HG03039 (cell line): Measurements from ENCODE around the gene PALD1.

Experiments
- ATAC-seq: cut with Tn5 transposase; IDR thresholded peaks from one replicate; pipeline ENCODE4 v1.9.1; 2021; ENCODE audit warnings: mild to moderate bottlenecking, moderate library complexity; ENCODE audit not compliant: unreplicated experiment

The PALD1 gene

GRCh38 chr10:70478191-70479164 lies at the start of gene PALD1:
Gene PALD1, plus strand, starts transcription at chr10:70478767. Its CDS starts 47,185 bp downstream, at chr10:70525952.
- no peak for ATAC-seq

- ATAC-seq = no peak
Observed at GRCh38 chr10:70430493-70431445, 47.8 kb upstream of the PALD1 start.

- no peak for ATAC-seq
Observed at GRCh38 chr10:70432101-70432500, 46.5 kb upstream of the PALD1 start.

- no peak for ATAC-seq
Observed at GRCh38 chr10:70432561-70433263, 45.9 kb upstream of the PALD1 start.

GRCh38 chr10:70433581-70434280 lies 44.8 kb upstream of the PALD1 start:
- ATAC-seq = no peak

- ATAC-seq = no peak
Observed at GRCh38 chr10:70435241-70436085, 43.1 kb upstream of the PALD1 start.

- ATAC-seq = no peak
Observed at GRCh38 chr10:70437721-70438120, 40.8 kb upstream of the PALD1 start.

GRCh38 chr10:70440296-70441160 lies 38.0 kb upstream of the PALD1 start:
- no peak for ATAC-seq

GRCh38 chr10:70441161-70441894 lies 37.2 kb upstream of the PALD1 start, which contains the start of gene NODAL:
Gene NODAL, minus strand, starts transcription at chr10:70441681. Its CDS starts 14 bp downstream, at chr10:70441667.
- ATAC-seq = no peak

GRCh38 chr10:70441895-70442309 lies 36.7 kb upstream of the PALD1 start:
- ATAC-seq = no peak

- ATAC-seq = no peak
Observed at GRCh38 chr10:70442332-70442988, 36.1 kb upstream of the PALD1 start.

GRCh38 chr10:70444744-70445143 lies 33.8 kb upstream of the PALD1 start:
- no peak for ATAC-seq

GRCh38 chr10:70445718-70446657 lies 32.6 kb upstream of the PALD1 start:
- ATAC-seq = no peak

- ATAC-seq = no peak
Observed at GRCh38 chr10:70448236-70448635, 30.3 kb upstream of the PALD1 start.

GRCh38 chr10:70455213-70455630 lies 23.3 kb upstream of the PALD1 start:
- ATAC-seq = no peak

- ATAC-seq = no peak
Observed at GRCh38 chr10:70456164-70456563, 22.4 kb upstream of the PALD1 start.
